Activated naive CD4-positive, alpha-beta T cell treated with anti-CD3 and anti-CD28 coated beads for 36 hours (primary cell): ENCODE results near the gene LCP2. TPM values are rescaled to one million over a fixed set of nuclear protein-coding genes. Genes with fewer than 3 reads are reported as not detected.

Source experiments
- CTCF ChIA-PET: fragments of 350-600 bp; sonication (Branson Sonifier 250); formaldehyde crosslinking; loops from one replicate; lab custom pipeline; 2021; ENCODE audit warnings: antibody characterized with exemption; lab: Charles Lee
- DNase-seq: peaks from one replicate; pipeline ENCODE4 v3.0.0-alpha.2; 2020
- H3K27ac Mint-ChIP-seq: one replicate; pipeline ENCODE4 v1.8.0; 2021; ENCODE audit warnings: mild to moderate bottlenecking, mixed read lengths
- H3K27me3 Mint-ChIP-seq: one replicate; pipeline ENCODE4 v1.8.0; 2021; ENCODE audit warnings: low read depth, mixed read lengths
- H3K36me3 Mint-ChIP-seq: one replicate; pipeline ENCODE4 v1.8.0; 2021; ENCODE audit warnings: low read depth, mixed read lengths
- H3K4me1 Mint-ChIP-seq: one replicate; pipeline ENCODE4 v1.8.0; 2021; ENCODE audit warnings: low read depth, mixed read lengths
- H3K4me3 Mint-ChIP-seq: one replicate; pipeline ENCODE4 v1.8.0; 2021; ENCODE audit warnings: mild to moderate bottlenecking, moderate library complexity, mixed read lengths
- H3K9me3 Mint-ChIP-seq: one replicate; pipeline ENCODE4 v1.8.0; 2021; ENCODE audit warnings: mixed read lengths
- intact Hi-C: fragments of 100-400 bp; cut with micrococcal nuclease; formaldehyde crosslinking; loops from one replicate; pipeline ENCODE4 v1.15.1; 2023
- total RNA-seq, 2 experiments: library from RNA; stranded (reverse); gene quantifications; one replicate each; pipeline ENCODE4 v1.2.3, GENCODE V29; 2021

The LCP2 gene
- total RNA-seq, 2 experiments from 2014 or later = 115 to 122 TPM

DNA sequence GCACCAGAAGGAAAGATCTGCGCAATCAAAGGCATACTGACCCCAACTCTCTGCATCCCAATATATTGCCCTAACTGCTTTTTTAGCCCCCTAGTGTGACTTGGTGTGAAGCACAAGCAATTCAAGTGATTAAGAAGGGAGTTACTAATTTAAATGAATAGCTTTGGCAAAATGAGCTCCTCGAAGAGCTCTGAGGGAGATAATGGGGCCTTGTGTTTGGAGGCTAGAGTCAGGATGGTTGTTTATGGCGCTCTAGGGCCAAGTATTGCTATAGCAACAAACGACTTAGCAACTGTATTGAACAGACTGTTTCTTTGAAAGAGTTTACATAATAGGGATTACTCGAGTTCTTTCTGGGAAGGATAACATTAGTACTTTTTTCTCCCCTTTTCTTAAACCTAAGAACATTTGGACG is 76.2 kb downstream of the LCP2 start:
- H3K9me3 Mint-ChIP-seq = no peaks in the 10 kb centered on the region
- peaks cover 3% of the 10 kb centered on the region for H3K4me1 Mint-ChIP-seq
- H3K27ac Mint-ChIP-seq = no peak overlapping the region
- no peak for DNase-seq
- no peaks in the 10 kb centered on the region for H3K36me3 Mint-ChIP-seq
- H3K27me3 Mint-ChIP-seq = no peaks in the 10 kb centered on the region
- CTCF ChIA-PET = interaction anchor here (1.1 to 10.6 kb wide), 4 partner anchors 118 to 198 kb away, joined by 3 to 105 read pairs (median 14); no protein-coding TSS in a partner anchor
- no peak overlapping the region for H3K4me3 Mint-ChIP-seq
- intact Hi-C loops = no loop called here

- Mint-ChIP-seq H3K36me3 (no peaks in the 10 kb centered on the region), H3K4me3 (no peak overlapping the region), H3K27ac (no peak overlapping the region), H3K4me1 (no peaks in the 10 kb centered on the region), H3K27me3 (no peaks in the 10 kb centered on the region), H3K9me3 (no peaks in the 10 kb centered on the region)
- CTCF ChIA-PET = interaction anchor here (0.7 to 10.6 kb wide), 7 partner anchors 15 to 199 kb away, joined by 3 to 105 read pairs (median 4); no protein-coding TSS in a partner anchor
- no peak for DNase-seq
- intact Hi-C loops = no loop called here
These were observed 77.4 kb downstream of the LCP2 start for GRCh38 chr5:170220191-170220590.

GRCh38 chr5:170219615-170220014 is 78.0 kb downstream of the LCP2 start:
- intact Hi-C loops = no loop called here
- Mint-ChIP-seq H3K9me3 (no peaks in the 10 kb centered on the region), H3K36me3 (no peaks in the 10 kb centered on the region), H3K4me3 (no peak overlapping the region), H3K4me1 (no peaks in the 10 kb centered on the region), H3K27me3 (no peaks in the 10 kb centered on the region), H3K27ac (no peak overlapping the region)
- CTCF ChIA-PET = interaction anchor here (0.7 to 10.6 kb wide), 7 partner anchors 16 to 199 kb away, joined by 3 to 105 read pairs (median 4); no protein-coding TSS in a partner anchor
- peak; percentile 5 for DNase-seq

DNA sequence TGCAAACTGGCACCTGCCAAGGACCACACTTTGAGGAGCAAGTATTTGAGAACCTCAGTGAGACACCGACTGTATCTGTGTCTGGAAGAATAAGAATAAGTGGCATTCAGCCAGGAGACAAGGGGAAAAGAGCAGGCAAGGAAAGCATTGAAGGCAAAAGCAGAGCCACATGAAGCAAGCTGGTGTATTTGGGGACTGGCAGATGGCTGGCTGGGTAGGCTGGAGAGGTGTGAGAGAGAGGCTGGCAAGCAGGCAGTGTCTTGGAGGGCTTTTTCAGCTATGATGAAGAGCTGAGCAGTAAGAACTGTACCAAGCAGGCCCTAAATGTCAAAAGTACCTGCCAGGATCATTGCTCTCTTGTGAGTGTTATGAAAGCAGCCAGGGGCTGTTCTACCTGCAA is 78.9 kb downstream of the LCP2 start:
- no peak overlapping the region for H3K27ac Mint-ChIP-seq
- no peaks in the 10 kb centered on the region for H3K36me3 Mint-ChIP-seq
- H3K4me3 Mint-ChIP-seq = no peak overlapping the region
- CTCF ChIA-PET = interaction anchor here (1.2 to 10.6 kb wide), 3 partner anchors 35 to 200 kb away, joined by 4 to 105 read pairs (median 18); no protein-coding TSS in a partner anchor
- no peaks in the 10 kb centered on the region for H3K9me3 Mint-ChIP-seq
- H3K27me3 Mint-ChIP-seq = no peaks in the 10 kb centered on the region
- no peaks in the 10 kb centered on the region for H3K4me1 Mint-ChIP-seq
- intact Hi-C loops = no loop called here
- DNase-seq = no peak

GRCh38 chr5:170217831-170218230 is 79.7 kb downstream of the LCP2 start:
- H3K4me1 Mint-ChIP-seq = no peaks in the 10 kb centered on the region
- intact Hi-C loops = no loop called here
- no peaks in the 10 kb centered on the region for H3K27me3 Mint-ChIP-seq
- no peak for DNase-seq
- no peaks in the 10 kb centered on the region for H3K9me3 Mint-ChIP-seq
- no peak overlapping the region for H3K27ac Mint-ChIP-seq
- CTCF ChIA-PET = interaction anchor here (0.7 to 3.8 kb wide), 7 partner anchors 8 to 203 kb away, joined by 3 to 18 read pairs (median 4); no protein-coding TSS in a partner anchor
- H3K4me3 Mint-ChIP-seq = no peak overlapping the region
- H3K36me3 Mint-ChIP-seq = no peaks in the 10 kb centered on the region

DNA sequence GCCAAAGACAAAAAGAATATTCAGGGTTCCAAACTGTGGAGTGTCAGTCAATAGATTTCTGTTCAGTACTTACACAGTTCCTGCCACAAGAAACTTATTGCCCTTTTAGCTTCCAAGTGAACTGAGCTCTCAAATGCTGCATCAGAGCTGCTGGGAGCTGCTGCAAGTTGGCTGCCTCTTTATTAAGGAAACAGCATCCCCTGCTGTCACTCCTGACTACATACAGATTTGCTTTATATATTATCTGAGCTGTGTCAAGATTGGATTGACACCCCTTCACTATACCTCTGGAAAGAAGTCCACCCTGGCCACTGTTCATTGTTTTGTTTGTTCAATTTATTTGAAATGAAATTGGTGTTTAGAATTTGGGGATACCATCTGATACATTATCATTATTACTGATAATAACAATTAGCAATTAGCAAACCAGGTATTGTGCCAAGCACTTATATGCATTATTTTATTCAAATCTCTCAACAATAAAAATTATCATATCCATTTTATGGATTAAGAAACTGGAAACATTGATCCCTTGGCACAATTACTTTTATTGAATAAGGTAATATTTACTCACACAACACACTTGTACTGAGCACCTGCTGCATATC is 81.2 kb downstream of the LCP2 start:
- Mint-ChIP-seq H3K27ac (no peak overlapping the region), H3K9me3 (no peaks in the 10 kb centered on the region), H3K27me3 (no peaks in the 10 kb centered on the region), H3K36me3 (no peaks in the 10 kb centered on the region), H3K4me1 (no peaks in the 10 kb centered on the region), H3K4me3 (no peak overlapping the region)
- DNase-seq = peak; percentile 33
- intact Hi-C loops = loop anchor here (1.0 kb wide), 1 partner anchor 116 kb away; no protein-coding TSS in a partner anchor
- CTCF ChIA-PET = interaction anchor here (1.1 to 1.4 kb wide), 3 partner anchors 9 to 116 kb away, joined by 3 to 11 read pairs (median 4); no protein-coding TSS in a partner anchor

DNA sequence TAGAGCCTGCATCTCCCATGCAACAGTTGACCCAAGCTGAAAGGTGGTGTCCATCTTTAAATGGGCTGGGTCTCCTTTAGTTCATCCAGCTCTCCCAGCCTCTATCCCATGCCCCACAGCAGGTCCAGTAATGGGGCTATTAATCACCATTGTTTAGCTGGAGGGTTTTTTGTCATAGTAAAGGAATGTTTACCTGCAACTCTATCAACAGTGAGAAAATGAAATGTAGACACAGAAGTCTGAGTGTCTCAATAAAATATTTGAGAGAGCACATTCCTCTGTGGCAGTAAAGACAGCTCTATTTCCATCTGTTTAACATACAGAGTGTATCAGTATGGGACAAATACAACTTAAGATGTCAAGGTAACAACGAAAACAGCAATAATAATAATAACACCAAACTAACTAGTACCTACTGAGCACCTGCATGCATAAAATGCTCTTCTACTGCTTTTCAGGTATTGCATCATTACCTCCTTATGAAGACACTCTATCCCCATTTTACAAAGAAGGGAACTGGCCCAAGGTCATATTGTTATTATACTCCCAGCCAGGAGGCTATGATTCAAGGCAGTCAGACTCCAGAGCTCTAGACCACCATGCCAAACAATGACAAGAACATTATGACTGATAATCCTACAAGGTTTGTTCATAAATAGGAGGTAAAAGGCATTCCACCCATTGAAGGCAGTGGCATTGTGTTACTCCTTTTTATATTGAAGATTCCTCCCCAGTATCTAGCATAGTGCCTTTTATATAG is 85.8 kb downstream of the LCP2 start:
- no peaks in the 10 kb centered on the region for H3K4me1 Mint-ChIP-seq
- H3K9me3 Mint-ChIP-seq = no peaks in the 10 kb centered on the region
- H3K4me3 Mint-ChIP-seq = no peak overlapping the region
- CTCF ChIA-PET = interaction anchor here (0.5 to 2.4 kb wide), 3 partner anchors 15 to 174 kb away, joined by 3 to 9 read pairs (median 3); no protein-coding TSS in a partner anchor
- H3K36me3 Mint-ChIP-seq = no peaks in the 10 kb centered on the region
- H3K27ac Mint-ChIP-seq = no peak overlapping the region
- no peak for DNase-seq
- peaks cover 2% of the 10 kb centered on the region for H3K27me3 Mint-ChIP-seq
- intact Hi-C loops = no loop called here

- no peak overlapping the region for H3K4me3 Mint-ChIP-seq
- no peaks in the 10 kb centered on the region for H3K9me3 Mint-ChIP-seq
- DNase-seq = no peak
- H3K27me3 Mint-ChIP-seq = peaks cover 2% of the 10 kb centered on the region
- no peak overlapping the region for H3K27ac Mint-ChIP-seq
- CTCF ChIA-PET = no interaction called here
- intact Hi-C loops = no loop called here
- no peaks in the 10 kb centered on the region for H3K36me3 Mint-ChIP-seq
- H3K4me1 Mint-ChIP-seq = no peaks in the 10 kb centered on the region
These were observed 90.6 kb downstream of the LCP2 start for GRCh38 chr5:170206958-170207357.

GRCh38 chr5:170206216-170206615 is 91.4 kb downstream of the LCP2 start:
- Mint-ChIP-seq H3K9me3 (no peaks in the 10 kb centered on the region), H3K4me1 (no peaks in the 10 kb centered on the region), H3K4me3 (no peak overlapping the region), H3K27ac (no peak overlapping the region), H3K27me3 (peaks cover 2% of the 10 kb centered on the region), H3K36me3 (no peaks in the 10 kb centered on the region)
- no peak for DNase-seq
- intact Hi-C loops = no loop called here
- CTCF ChIA-PET = interaction anchor here (0.7 to 1.3 kb wide), 4 partner anchors 10 to 135 kb away, joined by 3 to 5 read pairs (median 3); no protein-coding TSS in a partner anchor

GRCh38 chr5:170204202-170204601 is 93.4 kb downstream of the LCP2 start:
- Mint-ChIP-seq H3K4me3 (no peak overlapping the region), H3K27ac (no peak overlapping the region), H3K36me3 (no peaks in the 10 kb centered on the region), H3K9me3 (no peaks in the 10 kb centered on the region), H3K4me1 (no peaks in the 10 kb centered on the region), H3K27me3 (no peaks in the 10 kb centered on the region)
- DNase-seq = no peak
- CTCF ChIA-PET = no interaction called here
- intact Hi-C loops = no loop called here

- H3K27ac Mint-ChIP-seq = no peak overlapping the region
- no peak for DNase-seq
- no peaks in the 10 kb centered on the region for H3K36me3 Mint-ChIP-seq
- H3K4me3 Mint-ChIP-seq = no peak overlapping the region
- CTCF ChIA-PET = interaction anchor here (1.3 kb wide), 1 partner anchor 18 kb away, joined by 3 read pairs; no protein-coding TSS in a partner anchor
- no peaks in the 10 kb centered on the region for H3K9me3 Mint-ChIP-seq
- intact Hi-C loops = no loop called here
- H3K27me3 Mint-ChIP-seq = no peaks in the 10 kb centered on the region
- no peaks in the 10 kb centered on the region for H3K4me1 Mint-ChIP-seq
These were observed 95.5 kb downstream of the LCP2 start for GRCh38 chr5:170202117-170202516.

- H3K9me3 Mint-ChIP-seq = no peaks in the 10 kb centered on the region
- H3K27ac Mint-ChIP-seq = no peak overlapping the region
- H3K4me1 Mint-ChIP-seq = no peaks in the 10 kb centered on the region
- CTCF ChIA-PET = interaction anchor here (0.6 to 1.3 kb wide), 3 partner anchors 18 to 433 kb away, joined by 3 to 4 read pairs (median 3); no protein-coding TSS in a partner anchor
- intact Hi-C loops = no loop called here
- no peaks in the 10 kb centered on the region for H3K36me3 Mint-ChIP-seq
- DNase-seq = no peak
- no peak overlapping the region for H3K4me3 Mint-ChIP-seq
- no peaks in the 10 kb centered on the region for H3K27me3 Mint-ChIP-seq
These were observed 96.3 kb downstream of the LCP2 start for GRCh38 chr5:170201311-170201710.
